Liver (tissue), 3 donors: Measurements from ENCODE around the gene IFT43.

Experiments
- EGR1 ChIP-seq, 2 donors: IDR thresholded peaks; 2 replicates each; pipeline ENCODE4 v1.6.1; 2016 to 2018; ENCODE audit warnings: antibody characterized with exemption in 2 of 2, low read depth in 2 of 2
- GABPA ChIP-seq, 2 donors: IDR thresholded peaks in 1 of 2; conservative IDR thresholded peaks in 1 of 2; 2 replicates each; pipeline ENCODE4 v1.6.1; 2016; ENCODE audit warnings: antibody characterized with exemption in 2 of 2, mild to moderate bottlenecking in 1 of 2, moderate library complexity in 1 of 2
- HNF4A ChIP-seq, 2 donors: conservative IDR thresholded peaks; 2 replicates each; pipeline ENCODE4 v1.6.1; 2016; ENCODE audit warnings: antibody characterized with exemption in 2 of 2, mild to moderate bottlenecking in 2 of 2
- RAD21 ChIP-seq, 2 donors: IDR thresholded peaks; 2 replicates each; pipeline ENCODE4 v1.6.1; 2016; ENCODE audit warnings: antibody characterized with exemption in 2 of 2, mild to moderate bottlenecking in 2 of 2
- YY1 ChIP-seq: IDR thresholded peaks from 2 replicates; pipeline ENCODE4 v1.6.1; 2016; ENCODE audit warnings: antibody characterized with exemption, mild to moderate bottlenecking
- TF ChIP-seq, protein P1 (sequence below): fragments of 150-350 bp; IDR thresholded peaks from 2 replicates; pipeline ENCODE4 v1.5.1; 2017; ENCODE audit warnings: improper control_type of control experiment, low read depth, low read length; ENCODE audit not compliant: missing input control
- donor health status: healthy.
- donor health status: healthy.

DNA sequence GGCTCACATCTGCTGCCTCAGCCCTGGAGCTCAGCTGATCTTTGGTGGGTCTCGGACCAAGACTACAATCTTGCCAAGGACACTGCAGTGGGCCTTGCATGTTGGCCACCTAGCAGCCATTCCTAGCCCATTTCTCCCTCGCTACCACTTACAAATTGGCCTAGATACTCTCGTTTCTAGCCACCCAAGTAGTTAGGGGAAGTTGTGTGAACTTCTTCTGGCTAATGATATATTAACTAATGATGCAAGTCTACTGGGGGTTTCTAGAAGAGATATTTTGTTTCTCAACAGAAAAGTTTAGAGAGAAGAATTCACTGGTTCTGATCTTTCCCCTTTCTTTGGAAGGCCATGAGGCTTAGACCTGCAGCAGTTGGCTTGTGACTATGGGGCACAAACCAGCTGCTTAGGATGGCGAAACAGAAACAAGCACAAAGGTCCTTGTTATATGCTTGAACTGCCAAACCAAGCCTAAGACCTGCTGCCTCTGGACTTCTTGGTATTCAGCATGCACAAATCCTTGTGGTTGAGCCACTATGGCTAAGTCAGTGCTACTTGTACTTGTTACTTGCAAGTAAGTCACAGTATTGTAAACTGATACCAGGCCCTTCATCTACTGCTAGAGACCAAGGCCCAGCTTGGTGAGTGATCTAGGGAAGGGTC is 135.7 kb downstream of the IFT43 start:
- TF ChIP-seq, protein P1, sequence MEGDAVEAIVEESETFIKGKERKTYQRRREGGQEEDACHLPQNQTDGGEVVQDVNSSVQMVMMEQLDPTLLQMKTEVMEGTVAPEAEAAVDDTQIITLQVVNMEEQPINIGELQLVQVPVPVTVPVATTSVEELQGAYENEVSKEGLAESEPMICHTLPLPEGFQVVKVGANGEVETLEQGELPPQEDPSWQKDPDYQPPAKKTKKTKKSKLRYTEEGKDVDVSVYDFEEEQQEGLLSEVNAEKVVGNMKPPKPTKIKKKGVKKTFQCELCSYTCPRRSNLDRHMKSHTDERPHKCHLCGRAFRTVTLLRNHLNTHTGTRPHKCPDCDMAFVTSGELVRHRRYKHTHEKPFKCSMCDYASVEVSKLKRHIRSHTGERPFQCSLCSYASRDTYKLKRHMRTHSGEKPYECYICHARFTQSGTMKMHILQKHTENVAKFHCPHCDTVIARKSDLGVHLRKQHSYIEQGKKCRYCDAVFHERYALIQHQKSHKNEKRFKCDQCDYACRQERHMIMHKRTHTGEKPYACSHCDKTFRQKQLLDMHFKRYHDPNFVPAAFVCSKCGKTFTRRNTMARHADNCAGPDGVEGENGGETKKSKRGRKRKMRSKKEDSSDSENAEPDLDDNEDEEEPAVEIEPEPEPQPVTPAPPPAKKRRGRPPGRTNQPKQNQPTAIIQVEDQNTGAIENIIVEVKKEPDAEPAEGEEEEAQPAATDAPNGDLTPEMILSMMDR: no peak
- TF ChIP-seq EGR1 (IDR thresholded peaks at IDR 0.05; ENCODE audit: low read depth in 2 of 2) (no peak), HNF4A (conservative IDR thresholded peaks at IDR 0.05) (no peak), GABPA (IDR thresholded peaks at IDR 0.05 in 1 of 2, conservative IDR thresholded peaks at IDR 0.05 in 1 of 2) (no peak), YY1 (no peak), RAD21 (IDR thresholded peaks at IDR 0.05) (no peak)
